HEK293T (cell line): ENCODE measurements around the gene LRP5.
"Not testable (repeated sequence)": the region's sequence is repeated elsewhere in the genome, so short reads cannot be mapped to it uniquely, and the experiment has no call there.

ENCODE experiments used
- CTCF ChIA-PET: fragments of 350-600 bp; formaldehyde crosslinking; extraction: SDS; loops from one replicate; lab custom pipeline; 2021; ENCODE audit warnings: antibody characterized with exemption, inconsistent platforms; lab: Yijun Ruan, JAX
- POLR2A ChIA-PET: fragments of 350-600 bp; formaldehyde crosslinking; extraction: SDS; loops from one replicate; lab custom pipeline; 2020; ENCODE audit warnings: antibody characterized with exemption, inconsistent platforms; lab: Yijun Ruan, JAX
- DNase-seq: peaks from one replicate; pipeline ENCODE4 v3.0.0; 2012; ENCODE audit warnings: mixed read lengths; ENCODE audit errors: extremely low spot score
- ARNT ChIP-seq: fragments of 450-650 bp; IDR thresholded peaks from 2 replicates; pipeline ENCODE4 v1.6.1; 2017; ENCODE audit warnings: mild to moderate bottlenecking
- BHLHE40 ChIP-seq: fragments of 450-650 bp; IDR thresholded peaks from 2 replicates; pipeline ENCODE4 v1.6.1; 2016; ENCODE audit warnings: mild to moderate bottlenecking, moderate library complexity, borderline replicate concordance
- CTBP1 ChIP-seq: fragments of 450-650 bp; IDR thresholded peaks from 2 replicates; pipeline ENCODE4 v1.6.1; 2016; ENCODE audit warnings: borderline replicate concordance
- ELF4 ChIP-seq: fragments of 450-650 bp; IDR thresholded peaks from 2 replicates; pipeline ENCODE4 v1.6.1; 2017; ENCODE audit warnings: antibody characterized with exemption
- FOXA1 ChIP-seq: fragments of 450-650 bp; IDR thresholded peaks from 2 replicates; pipeline ENCODE4 v1.6.1; 2016; ENCODE audit warnings: mild to moderate bottlenecking
- FOXK2 ChIP-seq: fragments of 450-650 bp; IDR thresholded peaks from 2 replicates; pipeline ENCODE4 v1.6.1; 2016; ENCODE audit warnings: mild to moderate bottlenecking
- FOXM1 ChIP-seq: fragments of 450-650 bp; IDR thresholded peaks from 2 replicates; pipeline ENCODE4 v1.6.1; 2017; ENCODE audit warnings: mild to moderate bottlenecking, borderline replicate concordance
- HDGF ChIP-seq: fragments of 450-650 bp; IDR thresholded peaks from 2 replicates; pipeline ENCODE4 v1.6.1; 2017; ENCODE audit warnings: antibody characterized with exemption, borderline replicate concordance
- L3MBTL2 ChIP-seq: fragments of 450-650 bp; conservative IDR thresholded peaks from 2 replicates; pipeline ENCODE4 v1.6.1; 2016; ENCODE audit warnings: mild to moderate bottlenecking
- LEF1 ChIP-seq: fragments of 450-650 bp; IDR thresholded peaks from 2 replicates; pipeline ENCODE4 v1.6.1; 2017; ENCODE audit warnings: mild to moderate bottlenecking, borderline replicate concordance
- NFRKB ChIP-seq: fragments of 450-650 bp; IDR thresholded peaks from 2 replicates; pipeline ENCODE4 v1.6.1; 2016; ENCODE audit warnings: mild to moderate bottlenecking, moderate library complexity
- PKNOX1 ChIP-seq: fragments of 450-650 bp; IDR thresholded peaks from 2 replicates; pipeline ENCODE4 v1.6.1; 2016
- SP1 ChIP-seq: fragments of 450-650 bp; IDR thresholded peaks from 2 replicates; pipeline ENCODE4 v1.6.1; 2017
- SUZ12 ChIP-seq: fragments of 450-650 bp; IDR thresholded peaks from 2 replicates; pipeline ENCODE4 v1.6.1; 2016; ENCODE audit warnings: mild to moderate bottlenecking
- TARDBP ChIP-seq: fragments of 450-650 bp; IDR thresholded peaks from 2 replicates; pipeline ENCODE4 v1.6.1; 2016
- ZNF384 ChIP-seq: fragments of 450-650 bp; IDR thresholded peaks from 2 replicates; pipeline ENCODE4 v1.6.1; 2016

Gene LRP5

GRCh38 chr11:68340003-68340767 lies 27.8 kb downstream of the LRP5 start:
- DNase-seq: no peak
- ChIA-PET POLR2A (no interaction called here), CTCF (interaction anchor here (1.4 kb wide), 1 partner anchor 15 kb away, joined by 3 read pairs; no protein-coding TSS in a partner anchor)
- no peak for TF ChIP-seq SP1
- TF ChIP-seq TARDBP: no peak
- TF ChIP-seq NFRKB: no peak
- TF ChIP-seq ARNT: no peak
- no peak for TF ChIP-seq FOXA1
- TF ChIP-seq PKNOX1: no peak
- TF ChIP-seq SUZ12: no peak
- TF ChIP-seq HDGF: no peak
- no peak for TF ChIP-seq LEF1
- no peak for TF ChIP-seq FOXK2
- no peak for TF ChIP-seq FOXM1
- no peak for TF ChIP-seq ZNF384
- no peak for TF ChIP-seq ELF4
- TF ChIP-seq BHLHE40: no peak

- no peak for DNase-seq
- POLR2A ChIA-PET: no interaction called here
- TF ChIP-seq FOXA1: no peak
- peak; percentile 9; the same call in 1 of the 2 replicates for TF ChIP-seq ZNF384
- no peak for TF ChIP-seq ARNT
- CTCF ChIA-PET: interaction anchor here (1.4 kb wide), 1 partner anchor 16 kb away, joined by 3 read pairs; no protein-coding TSS in a partner anchor
Measured at GRCh38 chr11:68340784-68341556, 28.6 kb downstream of the LRP5 start.

DNA sequence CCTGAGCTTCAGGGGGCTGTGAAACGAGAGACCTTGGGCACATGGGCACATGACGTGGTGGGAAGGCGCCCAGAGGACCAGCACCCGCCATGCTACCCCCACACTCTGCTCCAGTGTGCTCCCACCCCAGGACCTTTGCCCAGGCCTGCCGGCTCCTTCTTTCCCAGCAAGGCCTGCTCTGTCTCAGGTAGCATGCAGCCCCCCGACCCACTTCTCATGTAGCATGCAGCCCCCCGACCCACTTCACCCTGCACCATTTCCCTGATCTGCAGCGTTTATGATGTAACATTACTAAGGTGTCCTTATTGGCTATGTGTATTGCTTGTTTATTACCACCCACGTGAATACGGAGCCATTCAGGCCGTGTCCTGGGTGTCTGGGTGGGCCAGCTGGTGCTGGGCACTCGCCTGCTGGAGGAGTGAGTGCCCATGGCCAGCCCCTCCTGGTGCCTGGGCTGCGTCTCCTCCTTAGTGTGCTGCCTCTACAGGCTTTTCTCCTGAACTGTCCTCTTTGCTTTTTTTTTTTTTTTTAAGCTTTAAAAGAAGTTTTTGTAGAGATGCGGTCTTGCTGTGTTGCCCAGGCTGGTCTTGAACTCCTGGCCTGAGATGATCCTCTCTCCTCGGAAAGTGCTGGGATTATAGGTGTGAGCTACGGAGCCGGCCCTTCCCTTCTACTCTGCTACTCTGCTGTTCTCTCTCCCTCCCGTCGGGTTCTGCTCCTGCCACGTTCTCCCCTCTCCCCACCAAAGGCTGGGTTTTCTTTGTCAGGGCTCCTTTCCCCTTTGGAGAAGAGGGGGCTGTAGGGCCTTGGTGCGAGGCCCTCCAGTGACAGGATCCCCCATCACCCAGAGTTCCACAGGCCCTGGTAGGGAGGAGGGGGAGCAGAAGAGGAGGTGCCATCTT lies 29.4 kb downstream of the LRP5 start:
- DNase-seq: no peak
- ChIA-PET POLR2A (no interaction called here), CTCF (interaction anchor here (0.6 kb wide), 1 partner anchor 16 kb away, joined by 3 read pairs; no protein-coding TSS in a partner anchor)
- TF ChIP-seq SUZ12 (no peak), ZNF384 (peak; percentile 70; the same call in 1 of the 2 replicates)

GRCh38 chr11:68342459-68343158 lies 30.2 kb downstream of the LRP5 start:
- TF ChIP-seq PKNOX1 (no peak), L3MBTL2 (no peak), SUZ12 (no peak), FOXM1 (no peak)
- no peak for DNase-seq
- ChIA-PET POLR2A (no interaction called here), CTCF (interaction anchor here (0.6 kb wide), 1 partner anchor 15 kb away, joined by 3 read pairs; no protein-coding TSS in a partner anchor)

DNA sequence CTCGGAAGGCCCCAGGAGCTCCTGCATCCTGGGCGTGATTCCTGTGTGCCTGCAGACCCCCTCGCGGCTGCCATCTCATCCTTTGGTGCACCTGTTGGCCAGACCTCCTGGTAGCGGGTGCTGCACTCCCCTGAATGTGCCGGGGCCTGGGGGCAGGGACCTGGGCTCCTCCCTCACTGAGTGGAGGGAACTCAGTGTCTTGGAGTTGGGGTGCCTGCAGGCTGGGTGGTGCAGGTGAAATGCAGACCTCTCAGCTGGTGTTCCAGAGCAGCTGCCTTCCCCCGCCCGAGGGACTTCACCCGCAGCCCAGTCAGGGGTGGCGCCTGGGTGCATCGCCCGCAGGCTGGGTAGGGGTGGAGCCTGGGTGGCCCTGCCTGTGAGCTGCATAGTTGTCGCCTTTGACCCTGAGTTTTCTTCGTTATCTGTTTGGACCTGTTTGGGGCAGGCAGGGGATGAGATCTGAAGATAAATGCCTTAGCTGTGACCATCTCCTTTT lies 31.4 kb downstream of the LRP5 start:
- ChIA-PET CTCF (no interaction called here), POLR2A (no interaction called here)
- DNase-seq: no peak
- TF ChIP-seq BHLHE40: no peak
- TF ChIP-seq NFRKB: no peak
- TF ChIP-seq L3MBTL2: no peak
- TF ChIP-seq HDGF: no peak
- TF ChIP-seq ZNF384: no peak
- no peak for TF ChIP-seq FOXA1
- no peak for TF ChIP-seq TARDBP
- TF ChIP-seq FOXM1: no peak
- TF ChIP-seq SUZ12: no peak
- TF ChIP-seq CTBP1: no peak
- no peak for TF ChIP-seq PKNOX1
- TF ChIP-seq ELF4: no peak
- TF ChIP-seq FOXK2: no peak

GRCh38 chr11:68344821-68345220 lies 32.4 kb downstream of the LRP5 start:
- DNase-seq, POLR2A ChIA-PET, CTCF ChIA-PET: not testable (repeated sequence)
